ENCODE data around the gene TBC1D22A.

The TBC1D22A gene

DNA sequence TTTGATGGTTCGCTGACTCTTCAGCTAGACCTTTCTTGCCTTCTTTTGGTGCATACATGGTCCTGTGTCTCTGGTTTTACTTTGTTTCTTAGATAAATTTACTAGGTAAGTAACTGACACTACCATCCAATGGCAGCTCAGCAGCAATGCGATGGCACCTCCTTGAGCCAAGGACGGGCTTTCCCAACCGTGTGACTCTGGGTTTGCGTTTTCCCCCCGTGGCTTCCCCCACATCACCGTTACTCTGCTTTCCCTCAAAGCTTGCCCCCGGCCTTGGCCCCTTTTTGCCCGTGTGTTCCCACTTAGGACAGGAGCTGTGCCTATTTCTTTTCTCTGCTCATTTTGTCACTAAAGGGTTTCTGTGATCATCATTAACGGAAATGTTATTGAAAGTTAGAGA, 41.5 kb downstream of the TBC1D22A start:
- Histone ChIP-seq H3K4me3 (ENCODE audit: low read depth, low read length) (no peak overlapping the region), H3K27me3 (ENCODE audit: insufficient read depth, low read depth, severe bottlenecking) (no peaks in the 10 kb centered on the region), H3K36me3 (no peaks in the 10 kb centered on the region; the same call in 1 of the 2 replicates), H3K27ac (no peak overlapping the region), H3K9me3 (ENCODE audit: severe bottlenecking) (no peaks in the 10 kb centered on the region)
- no peak for DNase-seq
- TF ChIP-seq, protein P1, sequence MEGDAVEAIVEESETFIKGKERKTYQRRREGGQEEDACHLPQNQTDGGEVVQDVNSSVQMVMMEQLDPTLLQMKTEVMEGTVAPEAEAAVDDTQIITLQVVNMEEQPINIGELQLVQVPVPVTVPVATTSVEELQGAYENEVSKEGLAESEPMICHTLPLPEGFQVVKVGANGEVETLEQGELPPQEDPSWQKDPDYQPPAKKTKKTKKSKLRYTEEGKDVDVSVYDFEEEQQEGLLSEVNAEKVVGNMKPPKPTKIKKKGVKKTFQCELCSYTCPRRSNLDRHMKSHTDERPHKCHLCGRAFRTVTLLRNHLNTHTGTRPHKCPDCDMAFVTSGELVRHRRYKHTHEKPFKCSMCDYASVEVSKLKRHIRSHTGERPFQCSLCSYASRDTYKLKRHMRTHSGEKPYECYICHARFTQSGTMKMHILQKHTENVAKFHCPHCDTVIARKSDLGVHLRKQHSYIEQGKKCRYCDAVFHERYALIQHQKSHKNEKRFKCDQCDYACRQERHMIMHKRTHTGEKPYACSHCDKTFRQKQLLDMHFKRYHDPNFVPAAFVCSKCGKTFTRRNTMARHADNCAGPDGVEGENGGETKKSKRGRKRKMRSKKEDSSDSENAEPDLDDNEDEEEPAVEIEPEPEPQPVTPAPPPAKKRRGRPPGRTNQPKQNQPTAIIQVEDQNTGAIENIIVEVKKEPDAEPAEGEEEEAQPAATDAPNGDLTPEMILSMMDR (IDR thresholded peaks at IDR 0.05; ENCODE audit: low read depth, low read length): no peak

DNA sequence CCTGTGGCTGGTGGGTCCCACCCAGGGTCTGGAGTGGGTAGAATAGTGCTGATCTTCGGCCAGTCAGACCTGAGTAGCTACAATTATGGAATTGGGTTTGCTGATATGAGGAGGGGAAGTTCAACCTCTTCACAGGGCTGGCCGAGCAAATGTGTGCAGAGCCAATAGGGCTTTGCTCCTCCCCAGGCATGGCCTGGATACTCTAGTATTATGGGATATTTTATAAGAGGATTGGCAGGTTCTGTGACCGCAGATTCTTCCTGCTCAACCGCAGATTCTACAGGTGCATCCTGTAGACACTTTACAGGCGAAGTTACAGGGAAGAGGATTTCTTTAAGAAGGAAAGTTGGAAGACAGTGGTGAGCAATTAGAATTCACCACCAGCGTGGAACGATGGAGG, 44.3 kb downstream of the TBC1D22A start:
- no peaks in the 10 kb centered on the region for H3K36me3 ChIP-seq
- no peaks in the 10 kb centered on the region for H3K27me3 ChIP-seq (ENCODE audit: insufficient read depth, low read depth, severe bottlenecking)
- TF ChIP-seq, protein P1 (IDR thresholded peaks at IDR 0.05; ENCODE audit: low read depth, low read length): no peak
- H3K9me3 ChIP-seq (ENCODE audit: severe bottlenecking): no peaks in the 10 kb centered on the region
- no peak overlapping the region for H3K27ac ChIP-seq
- DNase-seq: no peak
- no peak overlapping the region for H3K4me3 ChIP-seq (ENCODE audit: low read depth, low read length)

GRCh38 chr22:46807458-46807857, 45.0 kb downstream of the TBC1D22A start:
- Histone ChIP-seq H3K27ac (no peak overlapping the region), H3K36me3 (no peaks in the 10 kb centered on the region), H3K9me3 (ENCODE audit: severe bottlenecking) (no peaks in the 10 kb centered on the region), H3K4me3 (ENCODE audit: low read depth, low read length) (no peak overlapping the region), H3K27me3 (ENCODE audit: insufficient read depth, low read depth, severe bottlenecking) (no peaks in the 10 kb centered on the region)
- DNase-seq: no peak
- TF ChIP-seq, protein P1 (IDR thresholded peaks at IDR 0.05; ENCODE audit: low read depth, low read length): no peak

DNA sequence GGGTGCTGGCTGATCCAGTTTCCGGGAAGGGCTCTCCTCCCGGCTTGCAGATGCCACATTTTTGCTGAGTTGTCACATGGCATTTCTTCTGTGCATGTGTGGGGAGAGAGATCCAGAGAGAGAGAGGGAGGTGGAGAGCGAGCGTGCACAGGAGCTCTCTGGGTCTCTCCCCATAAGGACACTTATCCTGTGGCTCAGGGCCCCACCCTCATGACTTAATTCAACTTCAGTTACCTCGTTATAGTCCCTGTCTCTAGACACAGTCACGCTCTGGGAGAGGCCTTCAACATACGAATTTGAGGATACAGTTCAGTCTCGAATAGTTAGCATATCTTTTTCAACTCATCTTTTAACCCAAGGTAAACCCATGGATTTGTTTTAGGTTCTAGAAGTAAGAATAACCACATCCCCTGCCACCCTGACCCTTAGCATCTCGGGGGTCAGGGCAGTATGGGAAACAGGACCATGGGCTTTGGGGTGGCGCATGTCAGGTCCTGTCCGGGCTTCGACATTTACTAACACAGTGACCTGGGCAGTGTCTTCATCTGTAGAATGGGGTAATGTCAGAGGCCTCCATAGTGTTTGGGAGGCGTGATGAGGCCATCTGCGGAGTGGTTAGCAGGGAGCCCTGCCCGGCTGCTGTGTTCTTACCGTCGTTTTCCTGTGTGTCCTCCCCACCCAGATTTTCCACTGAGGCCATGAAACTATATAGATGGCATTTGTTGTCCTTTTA, 46.9 kb downstream of the TBC1D22A start:
- H3K36me3 ChIP-seq: no peaks in the 10 kb centered on the region
- TF ChIP-seq, protein P1 (IDR thresholded peaks at IDR 0.05; ENCODE audit: low read depth, low read length): no peak
- no peaks in the 10 kb centered on the region for H3K27me3 ChIP-seq (ENCODE audit: insufficient read depth, low read depth, severe bottlenecking)
- no peak overlapping the region for H3K27ac ChIP-seq
- no peak overlapping the region for H3K4me3 ChIP-seq (ENCODE audit: low read depth, low read length)
- H3K9me3 ChIP-seq (ENCODE audit: severe bottlenecking): no peaks in the 10 kb centered on the region
- DNase-seq: no peak

DNA sequence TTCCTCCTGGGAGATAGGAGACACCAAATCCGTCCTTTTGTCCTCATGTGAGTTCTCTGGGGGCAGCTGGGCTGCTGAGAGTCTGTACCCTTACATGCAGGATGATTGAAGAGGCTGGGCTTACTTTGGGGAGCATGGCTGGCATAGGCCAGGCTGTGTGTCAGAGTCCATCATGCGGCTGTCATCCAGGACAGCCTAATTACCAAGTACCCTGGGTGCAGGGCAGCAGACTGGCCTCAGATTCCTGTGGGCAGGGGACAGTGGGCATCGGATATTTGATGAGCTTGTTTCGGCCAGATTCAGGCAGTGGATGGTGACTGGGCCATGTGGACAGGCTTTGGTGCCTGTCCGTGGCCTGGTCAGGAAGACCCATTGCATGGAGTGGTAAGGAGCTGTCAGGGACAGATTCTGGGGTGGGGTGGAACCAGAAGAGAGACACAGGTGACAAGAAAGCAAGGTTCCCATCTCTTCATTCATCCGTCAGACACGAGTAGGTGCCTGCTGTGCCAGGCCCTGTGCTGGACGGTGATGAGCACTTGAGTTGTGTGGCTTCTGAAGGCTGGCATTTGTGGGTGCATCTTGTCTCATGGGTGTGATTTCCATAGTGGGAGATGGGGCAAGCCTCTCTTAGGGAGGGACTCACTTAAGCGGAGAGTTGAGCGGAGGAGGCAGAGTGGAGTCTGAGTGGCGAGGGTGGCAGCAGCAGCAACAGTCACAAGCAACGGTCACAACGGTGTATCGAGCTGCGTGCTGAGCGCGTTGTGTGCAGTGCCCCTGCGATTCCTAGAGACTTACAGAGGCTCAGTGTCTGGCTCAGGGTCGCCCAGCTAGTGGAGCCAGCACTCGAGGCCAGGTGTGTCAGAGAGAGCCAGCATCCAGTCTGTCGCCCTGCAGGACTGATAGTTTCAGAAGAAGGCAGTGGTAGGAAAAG, 48.7 kb downstream of the TBC1D22A start:
- H3K4me3 ChIP-seq (ENCODE audit: low read depth, low read length): no peak overlapping the region
- H3K27ac ChIP-seq: no peak overlapping the region
- TF ChIP-seq, protein P1 (IDR thresholded peaks at IDR 0.05; ENCODE audit: low read depth, low read length): no peak
- no peaks in the 10 kb centered on the region for H3K9me3 ChIP-seq (ENCODE audit: severe bottlenecking)
- H3K27me3 ChIP-seq (ENCODE audit: insufficient read depth, low read depth, severe bottlenecking): no peaks in the 10 kb centered on the region
- H3K36me3 ChIP-seq: no peaks in the 10 kb centered on the region
- DNase-seq: no peak
